HL-60 (cell line): ENCODE measurements around the gene AIFM1.

ENCODE experiments used
- GABPA ChIP-seq: IDR thresholded peaks from 2 replicates; pipeline ENCODE4 v1.6.1; 2012; ENCODE audit warnings: low read depth
- POLR2AphosphoS5 ChIP-seq: IDR thresholded peaks from 2 replicates; pipeline ENCODE4 v1.6.1; 2012; ENCODE audit warnings: low read depth
- SPI1 ChIP-seq: IDR thresholded peaks from 2 replicates; pipeline ENCODE4 v1.6.1; 2012; ENCODE audit warnings: low read depth, mild to moderate bottlenecking, borderline replicate concordance
- TF ChIP-seq, protein P1 (sequence below): IDR thresholded peaks from one replicate; pipeline ENCODE4 v1.5.1; 2011; ENCODE audit warnings: low read length, control low read depth, inconsistent platforms; ENCODE audit not compliant: insufficient read depth
- TF ChIP-seq, protein P2 (sequence below): IDR thresholded peaks from 2 replicates; pipeline ENCODE4 v1.6.1; 2012; ENCODE audit warnings: low read depth; ENCODE audit not compliant: insufficient replicate concordance

DNA sequence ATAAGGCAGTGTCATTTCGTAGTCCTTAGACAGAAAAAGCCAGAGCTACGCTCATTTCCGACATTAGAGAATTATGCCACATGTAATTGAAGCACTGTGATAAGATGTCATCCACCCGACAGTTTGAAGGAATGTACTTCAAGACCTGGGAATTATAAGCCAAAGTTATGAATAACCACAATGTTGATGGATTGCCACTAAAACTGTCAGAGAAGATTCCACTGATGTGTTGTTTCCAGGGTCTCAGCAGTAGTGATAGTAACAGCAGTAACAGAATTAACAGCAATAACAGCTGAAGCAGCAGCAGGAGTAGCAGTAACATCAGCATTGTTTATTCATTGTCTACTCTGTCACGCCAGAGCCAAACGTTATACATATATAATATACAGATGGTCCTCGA, 30.8 kb upstream of the AIFM1 start:
- TF ChIP-seq, protein P1, sequence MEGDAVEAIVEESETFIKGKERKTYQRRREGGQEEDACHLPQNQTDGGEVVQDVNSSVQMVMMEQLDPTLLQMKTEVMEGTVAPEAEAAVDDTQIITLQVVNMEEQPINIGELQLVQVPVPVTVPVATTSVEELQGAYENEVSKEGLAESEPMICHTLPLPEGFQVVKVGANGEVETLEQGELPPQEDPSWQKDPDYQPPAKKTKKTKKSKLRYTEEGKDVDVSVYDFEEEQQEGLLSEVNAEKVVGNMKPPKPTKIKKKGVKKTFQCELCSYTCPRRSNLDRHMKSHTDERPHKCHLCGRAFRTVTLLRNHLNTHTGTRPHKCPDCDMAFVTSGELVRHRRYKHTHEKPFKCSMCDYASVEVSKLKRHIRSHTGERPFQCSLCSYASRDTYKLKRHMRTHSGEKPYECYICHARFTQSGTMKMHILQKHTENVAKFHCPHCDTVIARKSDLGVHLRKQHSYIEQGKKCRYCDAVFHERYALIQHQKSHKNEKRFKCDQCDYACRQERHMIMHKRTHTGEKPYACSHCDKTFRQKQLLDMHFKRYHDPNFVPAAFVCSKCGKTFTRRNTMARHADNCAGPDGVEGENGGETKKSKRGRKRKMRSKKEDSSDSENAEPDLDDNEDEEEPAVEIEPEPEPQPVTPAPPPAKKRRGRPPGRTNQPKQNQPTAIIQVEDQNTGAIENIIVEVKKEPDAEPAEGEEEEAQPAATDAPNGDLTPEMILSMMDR = no peak
- TF ChIP-seq POLR2AphosphoS5 (no peak), GABPA (no peak), SPI1 (no peak)
- TF ChIP-seq, protein P2, sequence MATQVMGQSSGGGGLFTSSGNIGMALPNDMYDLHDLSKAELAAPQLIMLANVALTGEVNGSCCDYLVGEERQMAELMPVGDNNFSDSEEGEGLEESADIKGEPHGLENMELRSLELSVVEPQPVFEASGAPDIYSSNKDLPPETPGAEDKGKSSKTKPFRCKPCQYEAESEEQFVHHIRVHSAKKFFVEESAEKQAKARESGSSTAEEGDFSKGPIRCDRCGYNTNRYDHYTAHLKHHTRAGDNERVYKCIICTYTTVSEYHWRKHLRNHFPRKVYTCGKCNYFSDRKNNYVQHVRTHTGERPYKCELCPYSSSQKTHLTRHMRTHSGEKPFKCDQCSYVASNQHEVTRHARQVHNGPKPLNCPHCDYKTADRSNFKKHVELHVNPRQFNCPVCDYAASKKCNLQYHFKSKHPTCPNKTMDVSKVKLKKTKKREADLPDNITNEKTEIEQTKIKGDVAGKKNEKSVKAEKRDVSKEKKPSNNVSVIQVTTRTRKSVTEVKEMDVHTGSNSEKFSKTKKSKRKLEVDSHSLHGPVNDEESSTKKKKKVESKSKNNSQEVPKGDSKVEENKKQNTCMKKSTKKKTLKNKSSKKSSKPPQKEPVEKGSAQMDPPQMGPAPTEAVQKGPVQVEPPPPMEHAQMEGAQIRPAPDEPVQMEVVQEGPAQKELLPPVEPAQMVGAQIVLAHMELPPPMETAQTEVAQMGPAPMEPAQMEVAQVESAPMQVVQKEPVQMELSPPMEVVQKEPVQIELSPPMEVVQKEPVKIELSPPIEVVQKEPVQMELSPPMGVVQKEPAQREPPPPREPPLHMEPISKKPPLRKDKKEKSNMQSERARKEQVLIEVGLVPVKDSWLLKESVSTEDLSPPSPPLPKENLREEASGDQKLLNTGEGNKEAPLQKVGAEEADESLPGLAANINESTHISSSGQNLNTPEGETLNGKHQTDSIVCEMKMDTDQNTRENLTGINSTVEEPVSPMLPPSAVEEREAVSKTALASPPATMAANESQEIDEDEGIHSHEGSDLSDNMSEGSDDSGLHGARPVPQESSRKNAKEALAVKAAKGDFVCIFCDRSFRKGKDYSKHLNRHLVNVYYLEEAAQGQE = no peak
